GM18909 (cell line): ENCODE measurements around the gene LEUTX.
"Not testable (repeated sequence)": the region's sequence is repeated elsewhere in the genome, so short reads cannot be mapped to it uniquely, and the experiment has no call there.

ENCODE experiments used
- ATAC-seq: cut with Tn5 transposase; IDR thresholded peaks from one replicate; pipeline ENCODE4 v1.9.1; 2021; ENCODE audit warnings: mild to moderate bottlenecking; ENCODE audit not compliant: unreplicated experiment, poor library complexity

LEUTX gene

GRCh38 chr19:39768334-39768733 lies 10.3 kb upstream of the LEUTX start:
- ATAC-seq: no peak

- no peak for ATAC-seq
Measured at GRCh38 chr19:39768786-39769185, 9.9 kb upstream of the LEUTX start.

GRCh38 chr19:39780894-39781293 lies 2.2 kb downstream of the LEUTX start:
- ATAC-seq: no peak

- ATAC-seq: no peak
Measured at GRCh38 chr19:39788244-39788643, 9.6 kb downstream of the LEUTX start.

GRCh38 chr19:39792999-39793546 lies 14.4 kb downstream of the LEUTX start:
- peak; percentile 65 for ATAC-seq

- no peak for ATAC-seq
Measured at GRCh38 chr19:39795001-39795400, 16.3 kb downstream of the LEUTX start.

GRCh38 chr19:39796000-39796498 lies 17.4 kb downstream of the LEUTX start:
- no peak for ATAC-seq

GRCh38 chr19:39797083-39797482 lies 18.4 kb downstream of the LEUTX start:
- no peak for ATAC-seq

- no peak for ATAC-seq
Measured at GRCh38 chr19:39802958-39803357, 24.3 kb downstream of the LEUTX start.

- ATAC-seq: no peak
Measured at GRCh38 chr19:39805104-39805503, 26.4 kb downstream of the LEUTX start.

GRCh38 chr19:39807846-39808364 lies 29.3 kb downstream of the LEUTX start:
- ATAC-seq: no peak

- ATAC-seq: not testable (repeated sequence)
Measured at GRCh38 chr19:39808688-39809087, 30.0 kb downstream of the LEUTX start.

GRCh38 chr19:39809368-39809767 lies 30.7 kb downstream of the LEUTX start:
- ATAC-seq: no peak

GRCh38 chr19:39810424-39810823 lies 31.8 kb downstream of the LEUTX start:
- no peak for ATAC-seq

- no peak for ATAC-seq
Measured at GRCh38 chr19:39811064-39811463, 32.4 kb downstream of the LEUTX start.

GRCh38 chr19:39813264-39813993 lies 34.8 kb downstream of the LEUTX start:
- ATAC-seq: no peak

GRCh38 chr19:39814111-39814510 lies 35.5 kb downstream of the LEUTX start:
- not testable (repeated sequence) for ATAC-seq

GRCh38 chr19:39814595-39814994 lies 35.9 kb downstream of the LEUTX start:
- ATAC-seq: no peak

GRCh38 chr19:39816287-39817048 lies 37.8 kb downstream of the LEUTX start:
- ATAC-seq: no peak

- no peak for ATAC-seq
Measured at GRCh38 chr19:39817888-39818561, 39.4 kb downstream of the LEUTX start.
